HG03025 (cell line): ENCODE measurements around the gene IFNAR1.
"Not testable (repeated sequence)": the region's sequence is repeated elsewhere in the genome, so short reads cannot be mapped to it uniquely, and the experiment has no call there.

Experiments used
- ATAC-seq: cut with Tn5 transposase; IDR thresholded peaks from one replicate; pipeline ENCODE4 v1.9.1; 2021; ENCODE audit warnings: mild to moderate bottlenecking, moderate library complexity; ENCODE audit not compliant: unreplicated experiment, low FRiP score

The IFNAR1 gene

DNA sequence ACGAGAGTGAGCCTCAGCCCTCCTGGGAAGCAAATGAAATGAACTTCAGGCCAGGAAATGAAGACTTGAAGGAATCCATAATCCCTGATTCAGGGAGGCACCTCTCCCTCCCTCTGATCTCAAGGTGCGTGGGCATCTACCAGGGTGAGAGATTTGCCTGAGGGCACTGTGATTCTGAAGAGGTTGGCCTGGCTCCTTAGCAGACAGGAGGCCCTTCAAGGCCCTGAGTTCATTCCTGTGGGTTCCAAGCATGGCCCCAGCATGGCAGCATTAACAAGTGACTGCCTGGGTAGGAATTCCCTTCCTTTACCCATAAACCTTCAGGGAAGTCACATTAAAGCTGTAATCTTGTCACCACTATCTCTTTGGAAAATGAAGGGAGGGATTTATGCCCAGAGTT, 48.7 kb downstream of the IFNAR1 start:
- no peak for ATAC-seq

DNA sequence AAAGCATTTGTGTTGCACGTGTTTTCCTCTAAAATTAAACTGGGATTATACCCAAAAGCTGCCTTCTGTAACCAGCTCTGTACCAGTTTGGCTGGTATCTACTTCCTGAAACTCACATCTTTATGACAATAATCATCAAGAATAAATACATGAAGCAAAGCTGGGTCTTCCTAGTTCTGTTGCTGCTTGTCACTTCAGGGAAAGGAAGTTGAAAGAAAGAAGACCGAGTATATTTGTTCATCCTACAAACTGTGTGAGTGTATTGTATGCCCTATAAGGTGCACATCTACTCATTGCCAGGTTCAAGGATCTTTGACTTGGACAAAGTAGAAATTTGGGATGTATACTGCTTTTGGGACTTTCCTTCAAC, 49.3 kb downstream of the IFNAR1 start:
- no peak for ATAC-seq

DNA sequence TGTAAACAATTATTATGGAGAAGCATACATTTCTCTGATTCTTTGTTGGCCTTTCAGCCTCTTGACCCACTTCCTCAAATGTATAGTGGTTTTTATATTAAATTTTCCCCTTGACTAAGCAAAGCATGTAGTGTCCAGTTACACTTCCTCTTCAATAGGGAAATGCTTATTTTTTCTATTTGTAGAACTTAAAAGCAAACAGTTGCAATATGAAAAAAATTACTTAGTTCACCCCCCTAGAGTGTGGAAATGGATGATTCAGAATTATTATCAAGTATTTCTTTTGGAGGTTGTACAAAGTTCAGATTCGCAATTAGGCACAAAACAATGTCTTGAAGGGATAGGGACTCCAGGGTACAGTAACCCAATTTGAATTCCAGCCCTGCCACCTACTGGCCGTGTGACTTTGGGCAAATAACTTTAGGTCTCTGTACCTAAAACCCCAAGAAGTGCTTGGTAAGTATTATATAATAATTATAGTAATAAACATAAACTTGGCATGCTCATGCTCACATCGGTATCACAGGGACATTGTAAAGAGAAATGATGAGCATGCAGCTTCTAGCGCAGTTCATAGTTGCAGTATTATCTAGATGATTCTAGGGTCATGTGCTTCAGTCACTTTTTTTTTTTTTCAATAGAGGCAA, 49.8 kb downstream of the IFNAR1 start:
- ATAC-seq: no peak

DNA sequence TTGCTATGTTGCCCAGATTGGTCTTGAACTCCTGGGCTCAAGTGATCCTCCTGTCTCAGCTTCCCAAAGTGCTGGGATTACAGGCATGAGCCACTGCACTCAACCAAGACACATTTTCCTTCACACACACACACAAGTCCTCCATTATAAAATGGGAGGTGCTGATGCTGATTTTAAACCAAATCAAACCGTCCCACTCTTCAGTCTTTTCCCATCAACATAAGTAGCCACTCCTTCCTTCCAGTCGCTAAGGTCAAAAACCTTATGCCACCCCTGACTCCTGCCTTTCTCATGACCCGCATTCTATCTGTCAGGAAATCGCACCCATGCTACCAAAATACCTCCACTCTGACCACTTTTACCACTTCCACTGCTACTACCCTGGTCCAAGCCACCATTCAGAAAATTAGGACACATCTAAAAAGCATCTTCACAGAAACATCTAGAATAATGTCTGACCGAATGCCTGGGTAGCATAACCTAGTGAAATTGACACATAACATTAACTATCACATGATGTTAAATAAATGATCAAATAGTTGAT, 50.4 kb downstream of the IFNAR1 start:
- no peak for ATAC-seq

DNA sequence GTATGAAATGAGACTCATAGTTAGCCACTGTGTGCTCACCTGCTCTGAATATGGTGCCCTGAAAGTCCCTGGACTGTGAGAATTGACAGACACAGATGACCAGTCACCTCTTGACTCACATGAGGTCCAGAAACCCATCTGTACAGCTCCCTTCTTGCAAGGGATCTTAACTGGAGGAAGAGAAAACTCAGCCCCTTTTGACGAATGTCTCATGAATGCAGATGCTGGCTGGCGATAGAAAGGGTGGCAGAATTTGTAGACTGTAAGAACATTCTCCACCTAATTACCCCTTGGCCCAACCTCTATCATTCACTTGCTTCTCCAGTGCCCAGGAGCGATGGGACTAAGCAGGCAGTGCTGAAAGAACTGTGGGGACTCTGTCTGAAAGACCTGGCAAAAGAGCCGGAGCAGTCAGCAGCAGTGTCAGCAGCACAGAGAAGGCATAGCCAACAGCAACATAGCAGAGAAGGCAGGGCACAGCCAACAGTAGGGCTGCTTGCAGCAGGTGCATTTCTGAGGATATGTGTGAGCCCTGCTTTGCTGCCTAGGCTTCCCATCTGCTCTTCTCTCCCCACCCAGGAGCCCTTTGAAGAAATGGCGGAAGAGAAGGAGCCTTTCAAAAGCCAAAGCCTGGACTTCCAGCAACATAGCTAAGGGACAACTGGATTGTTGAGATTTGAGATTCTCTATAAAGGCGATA, 52.6 kb downstream of the IFNAR1 start:
- no peak for ATAC-seq

DNA sequence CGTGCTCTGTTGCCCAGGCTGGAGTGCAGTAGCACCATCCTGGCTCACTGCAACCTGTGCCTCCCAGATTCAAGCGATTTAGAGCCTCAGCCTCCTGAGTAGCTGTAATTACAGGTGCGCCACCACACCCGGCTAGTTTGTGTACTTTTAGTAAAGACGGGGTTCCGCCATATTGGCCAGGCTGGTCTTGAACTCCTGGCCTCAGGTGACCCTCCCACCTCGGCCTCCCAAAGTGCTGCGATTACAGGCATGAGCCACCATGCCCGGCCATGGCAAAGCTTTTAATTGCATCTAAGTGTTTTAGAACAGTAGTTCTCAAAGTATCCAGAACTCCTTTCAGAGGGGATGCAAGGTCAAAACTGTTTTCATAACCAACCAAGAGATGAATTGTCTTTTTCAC, 53.3 kb downstream of the IFNAR1 start:
- no peak for ATAC-seq

DNA sequence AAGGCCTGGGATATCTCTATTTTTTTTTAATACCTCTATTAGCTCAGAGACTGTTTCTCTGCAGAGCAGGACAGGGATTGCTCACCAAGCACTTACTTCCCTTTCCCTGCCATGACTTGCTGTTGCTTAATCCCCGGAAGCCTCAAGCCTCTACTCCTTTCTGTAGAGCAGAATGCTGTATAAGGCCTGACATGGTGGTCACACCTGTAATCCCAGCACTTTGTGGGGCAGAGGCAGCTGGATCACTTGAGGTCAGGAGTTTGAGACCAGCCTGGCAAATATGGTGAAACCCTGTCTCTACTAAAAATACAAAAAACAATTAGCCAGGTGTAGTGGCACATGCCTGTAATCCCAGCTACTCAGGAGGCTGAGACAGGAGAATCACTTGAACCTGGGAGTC, 55.2 kb downstream of the IFNAR1 start:
- ATAC-seq: not testable (repeated sequence)

DNA sequence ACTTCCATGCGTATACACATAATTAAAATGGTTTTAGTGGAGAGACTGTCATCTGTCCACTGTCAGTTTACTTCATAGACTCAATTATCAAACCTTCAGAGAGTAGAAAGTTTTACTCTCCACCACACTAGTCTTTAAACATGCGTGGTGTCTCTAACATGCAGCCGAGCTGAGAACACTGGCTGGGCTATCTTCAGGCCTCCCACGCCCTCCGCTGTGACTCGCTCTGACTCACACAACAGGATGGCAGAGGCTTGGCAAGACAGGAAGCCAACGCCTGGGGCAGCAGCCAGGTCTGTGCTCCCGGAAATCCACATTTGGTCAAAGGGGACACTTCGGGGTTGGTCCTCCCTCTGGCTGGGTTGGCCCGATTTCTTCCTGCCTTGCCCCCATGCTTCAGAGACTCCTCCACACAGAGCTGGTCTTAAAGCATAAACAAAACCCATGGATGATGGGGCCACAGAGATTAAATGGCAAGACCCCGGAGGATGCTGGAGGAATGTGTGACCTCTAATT, 55.8 kb downstream of the IFNAR1 start:
- peak; percentile 49 for ATAC-seq

DNA sequence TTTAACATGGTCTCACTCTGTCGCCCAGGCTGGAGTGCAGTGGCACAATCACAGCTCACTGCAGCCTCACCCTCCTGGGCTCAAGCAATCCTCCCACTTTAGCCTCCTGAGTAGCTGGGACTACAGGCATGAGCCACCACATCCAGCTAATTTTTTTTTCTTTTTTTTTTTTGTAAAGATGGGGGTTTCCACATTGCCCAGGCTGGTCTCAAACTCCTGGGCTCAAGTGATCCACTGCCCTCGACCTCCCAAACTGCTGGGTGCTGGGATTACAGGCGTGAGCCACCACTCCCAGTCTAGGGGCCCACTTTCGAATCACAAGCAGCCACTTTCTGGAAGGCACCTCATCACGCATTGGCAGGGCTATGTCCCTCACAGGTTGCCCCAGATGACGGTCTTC, 56.6 kb downstream of the IFNAR1 start:
- ATAC-seq: not testable (repeated sequence)

DNA sequence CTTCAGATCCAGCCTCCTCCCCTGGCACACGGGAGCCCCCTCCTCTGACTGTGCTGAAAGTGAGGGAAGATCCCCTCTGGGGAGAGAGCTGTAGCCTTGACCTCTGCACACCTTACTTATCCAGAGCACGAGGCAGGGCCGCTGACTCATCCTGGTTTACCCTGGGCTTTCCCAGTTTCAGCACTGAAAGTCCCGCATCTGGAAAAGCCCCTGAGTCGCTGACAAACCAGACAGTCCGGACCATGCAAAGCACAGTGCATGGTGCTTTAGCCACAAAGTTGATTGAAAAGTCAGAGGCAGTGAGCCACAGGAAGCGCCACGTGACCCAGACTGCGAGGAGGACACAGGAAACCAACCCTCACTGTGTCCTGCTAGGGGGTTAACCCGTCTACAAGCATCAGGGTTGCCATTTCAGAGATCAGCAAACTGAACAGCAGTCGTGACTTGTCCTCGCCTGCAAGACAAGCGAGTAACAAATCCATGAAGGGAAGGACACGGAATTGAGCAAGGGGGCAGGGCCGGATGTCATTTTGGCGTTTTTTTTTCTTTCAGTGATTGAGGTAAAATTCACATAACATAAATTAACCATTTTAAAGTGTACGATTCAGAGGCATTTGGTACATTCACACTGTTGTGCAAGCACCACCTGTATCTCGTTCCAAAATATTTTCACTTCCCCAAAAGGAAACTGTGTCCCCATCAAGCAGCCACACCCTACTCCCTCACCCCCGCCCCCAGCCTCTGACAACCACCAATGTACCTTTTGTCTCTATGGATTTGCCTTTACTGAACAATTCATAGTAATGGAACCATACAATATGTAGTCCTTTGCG, 58.5 kb downstream of the IFNAR1 start:
- peak; percentile 57 for ATAC-seq

DNA sequence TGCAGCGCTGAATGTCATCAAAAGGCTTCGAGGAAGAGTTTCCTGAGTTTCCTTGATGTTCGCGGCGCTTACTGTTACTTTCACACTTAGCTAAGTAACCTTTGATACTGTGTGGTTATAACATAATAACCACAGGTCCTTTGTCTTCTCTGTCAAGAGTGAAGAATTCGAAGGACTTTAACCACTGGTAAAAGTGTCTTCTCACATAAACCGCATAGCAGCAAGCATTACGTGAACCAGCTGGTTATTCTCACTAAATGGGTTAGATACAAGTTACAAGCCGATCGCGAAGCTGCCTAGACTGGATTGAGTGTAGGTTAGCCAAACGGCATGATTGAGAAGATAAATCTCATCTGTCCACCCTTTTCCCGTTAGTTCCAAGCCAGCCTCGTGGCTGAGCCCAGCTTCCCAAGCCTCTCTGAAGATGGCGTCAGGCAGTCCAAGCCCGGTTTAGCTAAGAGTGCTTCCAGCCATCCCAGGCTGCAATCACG, 60.1 kb downstream of the IFNAR1 start:
- ATAC-seq: no peak

DNA sequence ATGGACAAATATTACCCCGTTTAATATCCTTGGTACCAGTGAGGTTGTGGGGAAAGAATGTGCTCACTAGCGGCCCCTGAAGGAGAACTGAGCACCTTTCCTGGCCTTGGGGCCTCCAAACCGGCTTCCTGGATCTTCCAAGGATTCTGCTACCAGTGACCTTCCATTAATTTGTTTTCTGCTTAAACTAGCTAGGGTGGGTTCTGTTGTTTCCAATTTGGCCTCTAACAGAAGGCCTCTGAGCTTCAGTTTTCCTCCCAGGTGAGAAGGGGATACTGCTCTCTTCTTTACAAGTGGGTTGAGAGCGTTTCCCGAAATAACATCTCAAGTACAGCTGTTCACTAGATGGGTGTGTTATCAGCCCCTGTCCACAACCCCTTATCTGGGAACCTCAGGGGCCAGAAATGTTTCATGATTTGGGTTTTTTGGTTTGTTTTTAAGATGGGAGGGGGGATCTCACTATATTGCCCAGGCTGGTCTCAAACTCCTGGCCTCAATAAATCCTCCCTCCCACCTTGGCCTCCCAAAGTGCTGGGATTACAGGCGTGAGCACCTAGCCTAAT, 61.5 kb downstream of the IFNAR1 start:
- ATAC-seq: no peak

DNA sequence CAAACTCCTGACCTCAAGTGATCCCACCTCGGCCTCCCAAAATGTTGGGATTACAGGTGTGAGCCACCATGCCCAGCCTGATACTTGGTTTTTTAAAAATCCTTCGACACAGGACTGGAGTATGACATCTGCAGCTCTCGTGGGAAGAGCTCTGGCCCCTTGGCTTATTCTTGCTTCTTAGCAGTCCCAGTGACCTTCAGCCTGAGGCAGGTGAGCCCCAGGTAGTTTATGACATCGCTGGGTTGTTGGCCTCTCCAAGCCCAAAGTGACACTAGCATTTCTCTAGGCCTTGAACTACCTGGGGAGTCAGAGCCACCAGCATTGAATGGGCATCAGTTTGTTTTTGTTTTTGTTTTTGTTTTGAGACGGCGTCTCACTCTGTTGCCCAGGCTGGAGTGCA, 62.5 kb downstream of the IFNAR1 start:
- no peak for ATAC-seq

DNA sequence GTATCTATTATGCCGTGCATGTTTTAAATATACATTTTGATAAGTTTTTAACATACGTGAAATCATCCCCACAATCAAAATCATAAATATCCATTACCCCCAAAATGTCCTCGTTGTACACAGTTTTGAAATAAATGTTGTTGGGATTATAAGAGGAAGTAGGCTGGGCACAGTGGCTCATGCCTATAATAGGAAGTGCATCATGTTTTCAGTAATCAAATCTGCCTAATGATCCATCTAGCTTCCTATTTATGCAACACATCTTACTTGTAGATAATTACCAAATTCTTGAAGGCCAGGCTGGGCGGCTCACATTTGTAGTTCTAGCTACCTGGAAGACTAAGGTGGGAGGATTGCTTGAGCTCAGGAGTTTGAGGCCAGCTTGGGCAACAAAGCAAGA, 63.4 kb downstream of the IFNAR1 start:
- ATAC-seq: no peak

DNA sequence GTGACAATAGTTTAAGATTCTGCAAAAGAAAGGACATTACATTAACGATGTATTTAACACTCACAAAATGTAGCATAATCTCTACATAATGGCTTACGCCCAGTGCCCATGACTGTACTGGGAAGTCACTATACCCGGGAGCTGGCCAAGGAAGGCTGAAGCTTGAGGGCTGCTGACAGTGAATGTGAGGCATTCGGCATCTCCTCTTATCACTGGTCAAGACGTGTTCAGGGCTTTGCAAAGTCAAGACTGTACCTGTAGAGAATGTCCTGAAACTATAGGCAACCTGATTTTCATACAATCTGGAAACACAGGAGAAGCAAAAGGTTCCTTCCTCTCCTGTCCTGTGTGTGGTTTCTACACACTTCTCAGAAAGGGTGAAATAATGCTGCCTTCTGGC, 65.7 kb downstream of the IFNAR1 start:
- no peak for ATAC-seq

DNA sequence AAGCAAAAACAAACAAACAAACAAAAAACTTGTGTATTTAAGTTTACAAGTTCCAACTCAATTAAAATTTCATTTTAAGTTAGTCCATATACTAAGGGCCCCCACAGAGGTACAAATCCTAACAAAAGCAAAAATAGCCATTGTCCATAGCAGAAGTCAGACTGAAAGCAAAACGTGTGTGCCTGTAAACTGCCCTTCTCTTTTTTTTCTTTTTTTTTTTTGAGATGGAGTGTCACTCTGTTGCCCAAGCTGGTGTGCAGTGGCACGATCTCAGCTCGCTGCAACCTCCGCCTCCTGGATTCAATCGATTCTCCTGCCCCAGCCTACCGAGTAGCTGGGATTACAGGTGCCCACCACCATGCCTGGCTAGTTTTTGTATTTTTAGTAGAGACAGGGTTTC, 66.9 kb downstream of the IFNAR1 start:
- ATAC-seq: no peak

DNA sequence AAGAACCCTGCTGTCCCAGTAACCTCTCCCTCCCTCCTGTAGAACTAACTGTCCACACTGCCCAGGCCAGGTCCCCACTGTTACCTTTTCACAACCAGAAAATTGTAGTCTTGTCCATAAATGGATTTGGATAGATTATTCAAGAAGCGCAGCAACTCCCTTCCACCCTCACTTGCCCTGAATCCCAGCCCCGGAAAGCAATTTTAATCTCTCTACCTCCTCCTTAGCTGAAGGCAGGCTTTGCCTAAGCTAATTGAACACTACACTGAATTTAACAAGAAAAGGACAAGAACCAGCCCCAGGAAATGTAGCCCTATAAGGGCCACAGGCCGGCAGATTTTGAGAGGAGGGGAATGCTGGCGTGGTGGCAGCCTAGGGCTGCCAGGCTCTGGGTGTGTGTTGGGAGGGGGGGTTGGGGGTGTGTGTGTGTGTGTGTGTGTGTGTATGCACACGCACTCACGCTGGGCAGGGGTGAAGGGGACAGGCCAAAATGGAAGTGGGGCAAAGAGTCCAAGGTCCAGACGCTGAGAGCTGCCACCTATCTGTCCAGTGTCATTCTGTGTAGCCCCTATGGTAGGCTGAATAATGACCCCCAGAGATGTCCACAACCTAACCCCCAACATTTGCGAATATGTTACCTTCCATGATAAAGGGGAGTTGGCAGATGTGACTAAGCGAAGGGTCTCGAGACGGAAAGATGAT, 67.7 kb downstream of the IFNAR1 start:
- no peak for ATAC-seq

DNA sequence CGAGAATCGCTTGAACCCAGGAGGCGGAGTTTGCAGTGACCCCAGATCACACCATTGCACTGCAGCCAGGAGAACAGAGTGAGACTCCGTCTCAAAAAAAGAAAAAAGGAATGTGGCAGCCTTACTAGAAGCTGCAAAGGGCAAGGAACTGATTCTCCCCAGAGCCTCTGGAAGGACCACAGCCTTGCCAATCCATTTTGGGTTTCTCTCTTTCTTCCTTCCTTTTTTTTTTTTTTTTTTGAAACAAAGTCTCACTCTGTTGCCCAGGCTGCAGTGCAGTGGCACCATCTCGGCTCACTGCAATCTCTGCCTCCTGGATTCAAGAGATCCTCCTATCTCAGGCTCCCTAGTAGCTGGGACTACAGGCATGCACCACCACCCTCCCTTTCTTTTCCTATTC, 68.6 kb downstream of the IFNAR1 start:
- ATAC-seq: no peak

DNA sequence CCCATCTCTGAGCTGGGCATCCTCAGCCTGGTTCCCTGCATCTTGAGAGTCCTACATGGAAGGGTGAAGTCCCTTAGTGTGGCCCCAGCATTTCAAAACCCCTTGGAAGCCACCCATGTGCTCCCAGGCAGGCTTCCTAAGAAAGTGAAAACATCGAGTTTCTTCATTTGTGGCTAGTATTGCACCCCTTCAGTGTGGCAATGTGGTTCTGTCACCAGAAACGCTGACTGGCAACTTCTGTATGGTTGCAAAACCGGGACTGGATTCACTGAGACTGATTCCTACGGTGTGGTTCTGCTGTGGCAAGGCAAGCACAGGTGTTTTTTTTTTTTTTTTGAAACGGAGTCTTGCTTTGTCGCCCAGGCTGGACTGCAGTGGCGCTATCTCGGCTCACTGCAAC, 69.5 kb downstream of the IFNAR1 start:
- no peak for ATAC-seq

DNA sequence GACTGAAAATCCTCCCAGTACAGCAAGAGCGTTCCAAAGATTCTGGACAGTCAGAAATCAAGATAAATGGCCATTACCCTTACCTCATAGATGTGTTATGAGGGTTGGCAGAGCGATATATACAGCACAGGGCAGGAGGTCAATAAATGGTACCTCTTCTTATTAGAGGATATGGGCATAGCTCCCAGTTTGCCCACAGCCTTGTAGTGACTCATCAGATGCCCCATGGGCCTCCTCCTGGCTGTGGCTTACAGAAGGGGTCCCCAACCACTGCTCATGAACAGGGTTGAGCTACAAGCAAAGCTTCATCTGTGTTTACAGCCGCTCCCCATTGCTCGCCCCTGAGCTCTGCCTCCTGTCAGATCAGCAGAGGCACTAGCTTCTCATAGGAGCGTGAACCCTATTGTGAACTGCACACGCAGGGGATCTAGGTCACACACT, 71.1 kb downstream of the IFNAR1 start:
- ATAC-seq: no peak
